Testis (tissue), 2 donors: ENCODE results near the gene ANTXR1.

Experiments
- CTCF ChIP-seq, 3 experiments: fragments of 450-650 bp in 2 of 3; fragments of 200-600 bp in 1 of 3; sonication (generic) in 1 of 3; IDR thresholded peaks; one replicate each; pipeline ENCODE4 v1.5.1; 2016 to 2019; ENCODE audit warnings: antibody characterized with exemption in 3 of 3, mild to moderate bottlenecking in 2 of 3, moderate library complexity in 1 of 3
- POLR2A ChIP-seq: fragments of 450-650 bp; IDR thresholded peaks from one replicate; pipeline ENCODE4 v1.6.1; 2017; ENCODE audit warnings: antibody characterized with exemption, mild to moderate bottlenecking, moderate library complexity

DNA sequence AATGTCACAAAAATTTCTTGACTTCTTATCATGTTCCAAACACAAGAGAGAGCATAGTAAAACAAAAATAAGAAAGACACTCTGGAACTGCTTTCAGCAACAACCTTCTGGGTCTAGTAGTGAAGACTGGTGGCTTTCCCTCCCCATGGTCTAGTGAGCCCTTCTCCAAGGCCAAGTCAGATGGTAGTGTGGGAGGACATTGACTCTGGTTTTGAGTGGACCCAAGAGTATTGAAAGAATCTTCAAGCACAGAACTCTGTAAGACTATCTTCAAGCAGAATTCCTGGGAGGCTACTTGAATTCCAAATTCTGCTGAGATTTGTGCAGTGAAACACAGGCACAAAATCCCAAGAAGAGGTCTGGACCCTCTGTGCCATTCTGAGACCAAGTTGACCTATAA is 21.1 kb downstream of the ANTXR1 start:
- TF ChIP-seq CTCF (IDR thresholded peaks at IDR 0.05): no peak
- no peak for TF ChIP-seq POLR2A
